Measurements from ENCODE around the gene ADD1. TPM values are rescaled to one million over a fixed set of nuclear protein-coding genes. Genes with fewer than 3 reads are reported as not detected.

The ADD1 gene
- total and polyA plus RNA-seq, 8 donors, result 70.9 to 160 (median 92.0) TPM

DNA sequence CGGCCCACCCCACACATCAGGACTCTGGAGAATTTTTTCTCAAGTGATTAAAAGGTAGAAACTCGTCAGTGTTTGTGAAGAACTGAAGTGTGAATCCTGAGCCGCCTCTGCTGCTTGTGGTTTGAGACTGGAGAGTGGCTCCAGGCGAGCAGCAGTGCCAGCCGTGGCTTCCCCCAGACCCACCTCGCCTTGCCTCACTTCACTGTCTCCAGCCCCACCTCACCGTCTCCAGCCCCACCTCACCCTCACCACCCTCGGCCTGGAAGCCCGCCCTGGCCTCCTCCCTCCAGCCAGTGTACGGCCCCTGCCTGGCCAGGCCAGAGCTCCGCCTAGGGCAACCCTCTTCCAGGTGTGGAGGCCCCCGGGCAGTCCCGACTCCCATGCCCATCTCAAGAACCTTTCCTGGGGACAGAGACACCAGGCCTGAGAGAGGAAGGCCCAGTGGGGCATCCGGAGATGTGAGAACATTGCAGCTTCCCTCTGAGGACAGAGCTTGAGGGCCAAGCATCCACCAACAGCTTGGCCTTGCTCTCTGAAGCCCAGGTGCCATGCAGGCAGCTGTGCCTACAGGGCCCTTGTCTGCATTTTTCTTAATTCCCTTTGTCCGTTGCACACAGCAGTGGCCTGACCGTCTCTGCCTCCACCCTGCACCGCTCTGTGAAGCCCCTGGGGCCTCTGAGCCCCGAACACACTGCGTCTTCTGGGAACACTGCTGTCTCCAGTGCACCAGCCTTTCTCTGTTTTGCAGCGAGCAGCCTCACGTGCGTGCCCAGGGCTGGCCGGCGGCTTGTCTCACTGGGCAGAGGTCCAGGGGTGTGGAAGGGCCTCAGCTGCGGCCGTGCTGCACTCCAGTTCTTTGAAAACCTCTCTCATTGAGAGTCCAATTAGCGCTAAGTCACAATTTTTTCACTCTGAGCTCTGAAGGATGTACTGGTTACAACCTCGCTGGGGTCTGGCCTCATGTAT, 37.0 kb upstream of the ADD1 start:
- Histone ChIP-seq H3K36me3 (no peaks in the 10 kb centered on the region), H3K4me3 (no peak overlapping the region), H3K4me1 (peaks cover 15 to 36% (median 21%) of the 10 kb centered on the region in 3 donors), H3K27me3 (no peaks in the 10 kb centered on the region), H3K9me3 (no peaks in the 10 kb centered on the region), H3K27ac (peak overlapping the region in 3 of 4 donors; percentile 1 to 40 (median 28))
- TF ChIP-seq, protein P1, sequence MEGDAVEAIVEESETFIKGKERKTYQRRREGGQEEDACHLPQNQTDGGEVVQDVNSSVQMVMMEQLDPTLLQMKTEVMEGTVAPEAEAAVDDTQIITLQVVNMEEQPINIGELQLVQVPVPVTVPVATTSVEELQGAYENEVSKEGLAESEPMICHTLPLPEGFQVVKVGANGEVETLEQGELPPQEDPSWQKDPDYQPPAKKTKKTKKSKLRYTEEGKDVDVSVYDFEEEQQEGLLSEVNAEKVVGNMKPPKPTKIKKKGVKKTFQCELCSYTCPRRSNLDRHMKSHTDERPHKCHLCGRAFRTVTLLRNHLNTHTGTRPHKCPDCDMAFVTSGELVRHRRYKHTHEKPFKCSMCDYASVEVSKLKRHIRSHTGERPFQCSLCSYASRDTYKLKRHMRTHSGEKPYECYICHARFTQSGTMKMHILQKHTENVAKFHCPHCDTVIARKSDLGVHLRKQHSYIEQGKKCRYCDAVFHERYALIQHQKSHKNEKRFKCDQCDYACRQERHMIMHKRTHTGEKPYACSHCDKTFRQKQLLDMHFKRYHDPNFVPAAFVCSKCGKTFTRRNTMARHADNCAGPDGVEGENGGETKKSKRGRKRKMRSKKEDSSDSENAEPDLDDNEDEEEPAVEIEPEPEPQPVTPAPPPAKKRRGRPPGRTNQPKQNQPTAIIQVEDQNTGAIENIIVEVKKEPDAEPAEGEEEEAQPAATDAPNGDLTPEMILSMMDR (IDR thresholded peaks at IDR 0.05), result no peak
- no peak for FAIRE-seq
- intact Hi-C loops (cut with DNase I), result no loop called here
- peak; percentile 50 to 77 (median 56) for ATAC-seq
- DNase-seq, result peak in 5 of 6 donors; percentile 62 to 89 (median 73)
- 50 to 56% methylated on average over 27 to 28 of the region's 28 CpGs for WGBS, 2 donors

DNA sequence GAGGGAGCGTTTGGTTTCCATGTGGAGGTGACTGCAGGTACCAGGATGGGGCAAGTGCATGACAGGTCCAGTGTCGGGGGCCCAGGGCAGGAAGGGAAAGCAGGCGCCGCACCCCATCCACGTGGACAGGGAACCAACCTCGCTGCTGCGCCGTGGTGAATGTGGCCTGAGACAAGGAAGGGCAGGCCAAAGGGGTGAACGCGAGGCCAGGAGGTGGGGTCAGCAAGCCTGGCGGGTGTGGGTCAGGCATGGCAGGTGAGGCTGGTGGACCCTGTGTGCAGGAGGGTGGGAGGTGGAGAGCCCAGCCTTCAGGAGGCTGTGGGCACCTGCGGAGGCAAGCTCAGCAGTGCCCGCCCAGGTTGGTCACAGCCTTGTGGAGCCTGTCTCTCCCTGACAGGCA, 36.1 kb upstream of the ADD1 start:
- TF ChIP-seq, protein P1 (IDR thresholded peaks at IDR 0.05), result no peak
- FAIRE-seq, result no peak
- peak in 2 of 6 donors; percentile 22 to 74 for DNase-seq
- H3K27ac ChIP-seq, result no peak overlapping the region
- 92 to 96% methylated on average over 13 of the region's 13 CpGs for WGBS, 2 donors
- H3K36me3 ChIP-seq, result no peaks in the 10 kb centered on the region
- no peaks in the 10 kb centered on the region for H3K27me3 ChIP-seq
- no peak overlapping the region for H3K4me3 ChIP-seq
- intact Hi-C loops (cut with DNase I), result no loop called here
- peaks cover 15 to 35% (median 21%) of the 10 kb centered on the region in 3 donors for H3K4me1 ChIP-seq
- H3K9me3 ChIP-seq, result no peaks in the 10 kb centered on the region
- no peak for ATAC-seq

DNA sequence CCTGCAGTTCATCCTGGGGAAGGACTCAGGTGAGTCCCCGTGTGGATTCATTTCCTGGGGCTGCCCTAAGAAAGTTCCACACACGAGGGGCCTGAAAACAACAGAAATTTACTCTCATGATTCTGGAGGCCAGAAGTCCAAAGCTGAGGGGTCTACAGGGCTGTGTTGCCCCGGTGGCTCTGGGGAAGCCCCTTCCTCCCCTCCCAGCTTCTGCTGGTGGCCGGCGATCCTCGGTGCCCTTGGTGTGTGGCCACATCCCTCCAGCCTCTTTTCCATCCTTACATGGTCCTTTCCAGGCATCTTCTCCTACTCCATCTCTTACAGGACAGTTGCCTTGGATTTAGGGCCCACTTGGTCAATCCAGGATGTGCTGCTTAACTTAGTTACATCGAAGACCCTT, 35.6 kb upstream of the ADD1 start:
- TF ChIP-seq, protein P1 (IDR thresholded peaks at IDR 0.05), result no peak
- Histone ChIP-seq H3K4me1 (peaks cover 15 to 35% (median 21%) of the 10 kb centered on the region in 3 donors), H3K36me3 (no peaks in the 10 kb centered on the region), H3K4me3 (no peak overlapping the region), H3K27ac (no peak overlapping the region), H3K27me3 (no peaks in the 10 kb centered on the region), H3K9me3 (no peaks in the 10 kb centered on the region)
- ATAC-seq (no peak), DNase-seq (peak in 2 of 6 donors; percentile 8 to 24), FAIRE-seq (no peak)
- WGBS, 2 donors, result 94 to 97% methylated on average over 7 of the region's 7 CpGs
- intact Hi-C loops (cut with DNase I), result no loop called here

DNA sequence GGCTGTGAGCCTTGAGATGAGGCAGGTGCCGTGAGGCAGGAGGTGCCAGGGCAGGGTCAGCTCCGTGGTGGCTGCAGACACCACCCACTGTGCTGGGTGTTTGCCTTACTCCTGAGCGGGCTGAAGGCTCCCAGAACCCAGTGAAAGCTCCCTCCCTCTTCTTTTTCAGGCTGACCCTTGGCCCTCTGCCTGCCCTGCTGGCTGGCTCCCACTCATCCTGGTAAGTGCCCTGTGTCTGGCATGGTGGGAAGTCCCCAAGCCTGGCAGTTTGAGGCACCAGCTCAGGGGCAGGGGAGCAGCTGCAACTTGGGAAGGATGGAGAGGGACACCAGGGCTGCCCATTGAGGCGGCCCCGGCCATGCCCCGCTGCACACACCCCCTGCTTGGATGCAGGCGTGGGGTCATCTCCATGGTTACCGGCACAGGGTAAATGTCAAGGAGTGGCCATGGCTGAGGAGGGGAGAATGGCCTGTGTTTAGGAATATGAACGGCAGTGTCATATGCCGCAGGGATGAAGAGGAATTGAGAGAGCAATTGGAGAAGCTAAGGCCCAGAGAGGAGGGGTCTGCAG, 33.9 kb upstream of the ADD1 start:
- DNase-seq, result no peak
- 82 to 87% methylated on average over 10 of the region's 10 CpGs for WGBS, 2 donors
- ATAC-seq, result no peak
- H3K9me3 ChIP-seq, result no peaks in the 10 kb centered on the region
- H3K4me3 ChIP-seq, result no peak overlapping the region
- peaks cover 15 to 33% (median 21%) of the 10 kb centered on the region in 3 donors for H3K4me1 ChIP-seq
- no peak overlapping the region for H3K27ac ChIP-seq
- no peaks in the 10 kb centered on the region for H3K27me3 ChIP-seq
- FAIRE-seq, result no peak
- intact Hi-C loops (cut with DNase I), result no loop called here
- H3K36me3 ChIP-seq, result no peaks in the 10 kb centered on the region
- TF ChIP-seq, protein P1 (IDR thresholded peaks at IDR 0.05), result no peak
